Left lung (tissue), 10 donors: Measurements from ENCODE around the gene DNAJB11. TPM values are rescaled to one million over a fixed set of nuclear protein-coding genes. Genes with fewer than 3 reads are reported as not detected.

Experiments
- ATAC-seq: fragments of 200-7000 bp; cut with Tn5 transposase; one replicate; pipeline ENCODE4 v1.9.1; 2020; ENCODE audit warnings: moderate library complexity
- DNase-seq, 4 donors: peaks; one replicate each; pipeline ENCODE4 v3.0.0-alpha.2; 2013 to 2020
- H3K27ac ChIP-seq, 2 donors: fragments of 200-600 bp; sonication (generic) in 1 of 2; one replicate each; pipeline versions ENCODE4 v1.5.0 to v1.8.0; 2020 to 2021
- H3K27me3 ChIP-seq, 2 donors: fragments of 200-600 bp; sonication (generic) in 1 of 2; one replicate each; pipeline versions ENCODE4 v1.5.0 to v1.8.0; 2020 to 2021
- H3K36me3 ChIP-seq, 2 donors: fragments of 200-600 bp; sonication (generic) in 1 of 2; one replicate each; pipeline versions ENCODE4 v1.5.0 to v1.8.0; 2020 to 2021
- H3K4me1 ChIP-seq, 2 donors: fragments of 200-600 bp; one replicate each; pipeline ENCODE4 v1.8.0; 2021
- H3K4me3 ChIP-seq, 2 donors: fragments of 200-600 bp; sonication (generic) in 1 of 2; one replicate each; pipeline versions ENCODE4 v1.5.0 to v1.8.0; 2020 to 2021; ENCODE audit warnings: mild to moderate bottlenecking in 1 of 2
- H3K9me3 ChIP-seq, 2 donors: fragments of 200-600 bp; sonication (generic) in 1 of 2; one replicate each; pipeline versions ENCODE4 v1.5.0 to v1.8.0; 2020 to 2021
- CTCF ChIP-seq, 2 donors: fragments of 200-600 bp; sonication (generic) in 1 of 2; IDR thresholded peaks; one replicate each; pipeline versions ENCODE4 v1.5.0 to v1.8.0; 2021; ENCODE audit warnings: antibody characterized with exemption in 2 of 2
- intact Hi-C, 2 donors: fragments of 100-400 bp; cut with DNase I; formaldehyde crosslinking; loops; one replicate each; pipeline versions ENCODE4 v1.11.2 to v1.14.2; 2022
- polyA plus RNA-seq, 6 donors: library from polyadenylated mRNA; unstranded; fragments of 120-200 nt; gene quantifications; one replicate each; pipeline ENCODE4 v1.2.1, GENCODE V29; 2013; ENCODE audit not compliant: insufficient read length in 6 of 6
- total RNA-seq, 2 donors: library from RNA; stranded (reverse); fragmentation: NEBNext Ultra II Directional; extraction: Animal tissue kit (Norgen Biotek cat#: 25700); gene quantifications; one replicate each; pipeline ENCODE4 v1.2.1, GENCODE V29; 2021
- donor health status: DM: no; HTN: yes; CAD: no.
- donor health status: DM: no; HTN: no; CAD: no.

DNAJB11 gene
- total and polyA plus RNA-seq, 8 donors = 46.8 to 78.3 (median 58.0) TPM

- Histone ChIP-seq H3K9me3 (no peaks in the 10 kb centered on the region), H3K36me3 (no peaks in the 10 kb centered on the region), H3K27ac (no peak overlapping the region), H3K4me1 (no peaks in the 10 kb centered on the region), H3K4me3 (no peak overlapping the region), H3K27me3 (peaks cover 0 to under 1% of the 10 kb centered on the region in 2 donors)
- intact Hi-C loops = no loop called here
- no peak for TF ChIP-seq CTCF (IDR thresholded peaks at IDR 0.05)
- DNase-seq = no peak
- no peak for ATAC-seq
Observed at GRCh38 chr3:186625600-186626042, 55.1 kb downstream of the DNAJB11 start.

- Histone ChIP-seq H3K4me1 (no peaks in the 10 kb centered on the region), H3K36me3 (no peaks in the 10 kb centered on the region), H3K4me3 (no peak overlapping the region), H3K27me3 (no peaks in the 10 kb centered on the region), H3K9me3 (no peaks in the 10 kb centered on the region), H3K27ac (no peak overlapping the region)
- no peak for ATAC-seq
- no peak for DNase-seq
- TF ChIP-seq CTCF (IDR thresholded peaks at IDR 0.05) = no peak
- intact Hi-C loops = no loop called here
Observed at GRCh38 chr3:186626254-186626847, 55.8 kb downstream of the DNAJB11 start.

GRCh38 chr3:186627852-186628414, 57.4 kb downstream of the DNAJB11 start:
- TF ChIP-seq CTCF (IDR thresholded peaks at IDR 0.05) = no peak
- ATAC-seq = no peak
- intact Hi-C loops = no loop called here

GRCh38 chr3:186628756-186629155, 58.2 kb downstream of the DNAJB11 start:
- H3K27ac ChIP-seq = no peak overlapping the region
- no peaks in the 10 kb centered on the region for H3K4me1 ChIP-seq
- intact Hi-C loops = no loop called here
- ATAC-seq (no peak), DNase-seq (no peak)
- H3K9me3 ChIP-seq = no peaks in the 10 kb centered on the region
- no peaks in the 10 kb centered on the region for H3K27me3 ChIP-seq
- no peak overlapping the region for H3K4me3 ChIP-seq
- H3K36me3 ChIP-seq = no peaks in the 10 kb centered on the region
- no peak for TF ChIP-seq CTCF (IDR thresholded peaks at IDR 0.05)

More at GRCh38 chr3:186627852-186628414, 57.4 kb downstream of the DNAJB11 start:
- no peaks in the 10 kb centered on the region for H3K36me3 ChIP-seq
- no peaks in the 10 kb centered on the region for H3K9me3 ChIP-seq
- H3K4me1 ChIP-seq = no peaks in the 10 kb centered on the region
- H3K27me3 ChIP-seq = no peaks in the 10 kb centered on the region
- no peak overlapping the region for H3K4me3 ChIP-seq
- no peak for DNase-seq
- no peak overlapping the region for H3K27ac ChIP-seq

GRCh38 chr3:186630950-186631641, 60.6 kb downstream of the DNAJB11 start:
- ATAC-seq (no peak), DNase-seq (no peak)
- TF ChIP-seq CTCF (IDR thresholded peaks at IDR 0.05) = no peak
- Histone ChIP-seq H3K4me3 (no peak overlapping the region), H3K4me1 (no peaks in the 10 kb centered on the region), H3K36me3 (no peaks in the 10 kb centered on the region), H3K27me3 (peaks cover 0 to 6% of the 10 kb centered on the region in 2 donors), H3K27ac (no peak overlapping the region), H3K9me3 (no peaks in the 10 kb centered on the region)
- intact Hi-C loops = no loop called here
